K562 (cell line): ENCODE data around the gene C1orf116. TPM values are rescaled to one million over a fixed set of nuclear protein-coding genes. Genes with fewer than 3 reads are reported as not detected.

Experiments used
- AFF4 ChIP-seq: sonication (generic); formaldehyde crosslinking; IDR thresholded peaks from 2 replicates; pipeline ENCODE4 v1.8.0; 2023; ENCODE audit warnings: mild to moderate bottlenecking, missing genetic modification reagents
- BCLAF1 ChIP-seq, 2 experiments: fragments of 450-650 bp in 1 of 2; IDR thresholded peaks; 2 replicates each; pipeline ENCODE4 v1.6.1; 2011 to 2017; ENCODE audit warnings: low read depth in 2 of 2, antibody characterized with exemption in 1 of 2, borderline replicate concordance in 1 of 2, low read length in 1 of 2, mild to moderate bottlenecking in 1 of 2, mixed read lengths in 1 of 2; ENCODE audit not compliant: control insufficient read depth in 1 of 2
- BRF1 ChIP-seq: IDR thresholded peaks from 3 replicates; pipeline ENCODE4 v1.6.1; 2011; ENCODE audit warnings: borderline replicate concordance, mild to moderate bottlenecking; ENCODE audit not compliant: insufficient read length; ENCODE audit errors: extremely low read depth
- CBFA2T3 ChIP-seq: fragments of 450-650 bp; IDR thresholded peaks from 2 replicates; pipeline ENCODE4 v1.6.1; 2017
- ELF4 ChIP-seq: fragments of 450-650 bp; formaldehyde crosslinking; IDR thresholded peaks from 2 replicates; pipeline ENCODE4 v1.4.0; 2022; ENCODE audit warnings: missing genetic modification characterization
- GTF2E2 ChIP-seq: fragments of 200-800 bp; sonication (Bioruptor generic); IDR thresholded peaks from 2 replicates; pipeline ENCODE4 v1.6.1; 2016; ENCODE audit warnings: missing genetic modification characterization, missing compliant biosample characterization
- HDAC2 ChIP-seq: fragments of 450-650 bp; IDR thresholded peaks from 2 replicates; pipeline ENCODE4 v1.6.1; 2016; ENCODE audit warnings: mild to moderate bottlenecking
- ID3 ChIP-seq, 2 experiments: fragments of 250-450 bp in 1 of 2; fragments of 450-650 bp in 1 of 2; sonication (Bioruptor Pico) in 1 of 2; IDR thresholded peaks; 2 replicates each; pipeline versions ENCODE4 v1.6.1 to v1.8.0; 2016 to 2021; ENCODE audit warnings: mild to moderate bottlenecking in 2 of 2, moderate library complexity in 2 of 2, missing compliant biosample characterization in 1 of 2, missing genetic modification characterization in 1 of 2
- MNT ChIP-seq, 2 experiments: fragments of 450-650 bp; conservative IDR thresholded peaks; 2 replicates each; pipeline ENCODE4 v1.6.1; 2017; ENCODE audit warnings: mild to moderate bottlenecking in 2 of 2, moderate library complexity in 2 of 2
- SIX5 ChIP-seq, 2 experiments: IDR thresholded peaks; 2 replicates each; pipeline ENCODE4 v1.6.1; 2011; ENCODE audit warnings: low read length in 2 of 2, borderline replicate concordance in 1 of 2, low read depth in 1 of 2, mild to moderate bottlenecking in 1 of 2, moderate library complexity in 1 of 2; ENCODE audit not compliant: insufficient read depth in 1 of 2
- TBP ChIP-seq: optimal IDR thresholded peaks from 2 replicates; pipeline ENCODE3; 2011; ENCODE audit warnings: low read depth, low read length, improper control_type of control experiment
- TOE1 ChIP-seq, 2 experiments: fragments of 450-650 bp in 1 of 2; sonication (generic) in 1 of 2; formaldehyde crosslinking in 1 of 2; IDR thresholded peaks; 2 replicates each; pipeline versions ENCODE4 v1.7.1 to v1.8.0; 2016 to 2022; ENCODE audit warnings: borderline replicate concordance in 2 of 2, mild to moderate bottlenecking in 2 of 2, antibody characterized with exemption in 1 of 2, inconsistent platforms in 1 of 2, low read depth in 1 of 2, missing genetic modification reagents in 1 of 2, moderate library complexity in 1 of 2
- ZNF347 ChIP-seq: fragments of 450-650 bp; formaldehyde crosslinking; IDR thresholded peaks from 2 replicates; pipeline ENCODE4 v1.4.0; 2020; ENCODE audit warnings: low read depth, mild to moderate bottlenecking, moderate library complexity
- polyA plus RNA-seq, 8 experiments: library from polyadenylated mRNA; depleted of rRNA in 4 of 8; stranded (reverse) in 5 of 8; unstranded in 3 of 8; fragments of >200 nt; fragmentation: Nextera tagmentation in 2 of 8; fragmentation: Illumina TruSeq in 1 of 8; extraction: Ambion mirVana in 2 of 8; extraction: Trizol in 1 of 8; gene quantifications; 2 replicates each; pipeline versions ENCODE4 v1.2.1 to v1.2.3, GENCODE V29; 2011 to 2014; ENCODE audit warnings: inconsistent platforms in 1 of 8, missing spikeins in 1 of 8
- total RNA-seq, 7 experiments: library from RNA; depleted of rRNA in 6 of 7; stranded (reverse); fragments of >200 nt in 6 of 7; fragmentation: Illumina TruSeq in 2 of 7; extraction: Trizol in 2 of 7; gene quantifications; 2 replicates each; pipeline versions ENCODE4 v1.2.1 to v1.2.3, GENCODE V29; 2011 to 2021; ENCODE audit warnings: low replicate concordance in 1 of 7

C1orf116 gene
- total and polyA plus RNA-seq, 9 of the 15 experiments (the other 6 are each of a cell fraction or from before 2014, with no cell fraction given), result 0.62 to 3.0 (median 0.95) TPM

- TF ChIP-seq ID3 (CRISPR knock-in tag; IDR thresholded peaks at IDR 0.05) (no peak), ID3 (tag; IDR thresholded peaks at IDR 0.05) (0 out of 2 replicates have a peak, but pooled peaks have one; percentile 51), ELF4 (CRISPR knock-in tag) (0 out of 2 replicates have a peak, but pooled peaks have one; percentile 20), ZNF347 (CRISPR knock-in tag) (no peak), TBP (peak; percentile 10), SIX5 (IDR thresholded peaks at IDR 0.05; ENCODE audit: borderline replicate concordance in 1 of 2, insufficient read depth in 1 of 2, low read depth in 1 of 2, low read length in 2 of 2) (no peak), BCLAF1 (IDR thresholded peaks at IDR 0.05; ENCODE audit: borderline replicate concordance in 1 of 2, control insufficient read depth in 1 of 2, low read depth in 2 of 2, low read length in 1 of 2) (no peak), CBFA2T3 (no peak), BRF1 (no peak), GTF2E2 (tag) (peak; percentile 47), AFF4 (CRISPR knock-in tag) (peak; percentile 88), HDAC2 (0 out of 2 replicates have a peak, but pooled peaks have one; percentile 9), TOE1 (IDR thresholded peaks at IDR 0.05; ENCODE audit: borderline replicate concordance) (no peak), TOE1 (CRISPR knock-in tag; IDR thresholded peaks at IDR 0.05; ENCODE audit: borderline replicate concordance, low read depth) (peak; percentile 74; the same call in 1 of the 2 replicates), MNT (conservative IDR thresholded peaks at IDR 0.05) (peak in 1 of 2 experiments; percentile 15; a peak in 1 of 4 replicates)
Observed at GRCh38 chr1:207051191-207051943, 18.8 kb upstream of the C1orf116 start, which contains the start of gene YOD1 (continued).
